Erythroblast (primary cell): ENCODE data around the gene RNF212B.
"Not testable (repeated sequence)": the region's sequence is repeated elsewhere in the genome, so short reads cannot be mapped to it uniquely, and the experiment has no call there.

ENCODE experiments used
- GATA1 ChIP-seq: IDR thresholded peaks from 2 replicates; pipeline ENCODE4 v1.6.1; 2011; ENCODE audit warnings: low read depth, mild to moderate bottlenecking, control low read depth, low read length, moderate library complexity
- POLR2A ChIP-seq: IDR thresholded peaks from 2 replicates; pipeline ENCODE4 v1.6.1; 2011; ENCODE audit warnings: mild to moderate bottlenecking, low read length

- TF ChIP-seq POLR2A, GATA1: not testable (repeated sequence)
Measured at GRCh38 chr14:23232241-23232808, 5.4 kb upstream of the RNF212B start.
